GM12875 (cell line): Measurements from ENCODE around the gene VWA5A.
A peak's percentile ranks its signal among the peaks of the same experiment; 100 is the strongest.

Source experiments
- H3K4me3 ChIP-seq: one replicate; pipeline ENCODE4 v1.5.1; 2011; ENCODE audit warnings: low read depth, low read length, control low read depth
- CTCF ChIP-seq: IDR thresholded peaks from 2 replicates; pipeline ENCODE4 v1.5.1; 2011; ENCODE audit warnings: low read depth, mild to moderate bottlenecking, control low read depth, inconsistent platforms, low read length, moderate library complexity, borderline replicate concordance; ENCODE audit not compliant: insufficient read depth

Gene VWA5A

GRCh38 chr11:124074554-124074953 lies 40.7 kb upstream of the VWA5A start:
- TF ChIP-seq CTCF = no peak
- no peak overlapping the region for H3K4me3 ChIP-seq

DNA sequence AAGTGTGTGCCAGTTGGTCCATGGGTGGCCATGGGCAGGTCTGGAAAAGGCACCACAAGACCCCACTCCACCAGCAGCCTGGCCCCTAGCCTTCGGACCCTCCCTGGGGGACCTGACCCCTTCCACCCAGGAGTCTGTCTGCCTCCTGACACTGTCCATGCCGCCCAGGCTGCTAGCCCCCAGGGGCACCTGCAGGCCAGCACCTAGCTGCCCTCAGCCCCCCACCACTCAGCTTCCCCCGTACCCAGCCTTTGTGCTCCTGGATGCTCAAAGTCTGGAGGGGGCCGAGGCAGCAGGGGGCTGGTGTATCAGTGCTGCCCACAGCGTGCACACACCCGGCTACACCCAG lies 39.8 kb upstream of the VWA5A start:
- H3K4me3 ChIP-seq = no peak overlapping the region
- TF ChIP-seq CTCF = no peak

- H3K4me3 ChIP-seq = peak overlapping the region; percentile 28
- TF ChIP-seq CTCF = no peak
Observed at GRCh38 chr11:124075841-124076651, 39.2 kb upstream of the VWA5A start.

GRCh38 chr11:124077266-124077665 lies 38.0 kb upstream of the VWA5A start:
- no peak overlapping the region for H3K4me3 ChIP-seq
- TF ChIP-seq CTCF = no peak

- TF ChIP-seq CTCF = no peak
- H3K4me3 ChIP-seq = no peak overlapping the region
Observed at GRCh38 chr11:124078591-124078990, 36.7 kb upstream of the VWA5A start.

DNA sequence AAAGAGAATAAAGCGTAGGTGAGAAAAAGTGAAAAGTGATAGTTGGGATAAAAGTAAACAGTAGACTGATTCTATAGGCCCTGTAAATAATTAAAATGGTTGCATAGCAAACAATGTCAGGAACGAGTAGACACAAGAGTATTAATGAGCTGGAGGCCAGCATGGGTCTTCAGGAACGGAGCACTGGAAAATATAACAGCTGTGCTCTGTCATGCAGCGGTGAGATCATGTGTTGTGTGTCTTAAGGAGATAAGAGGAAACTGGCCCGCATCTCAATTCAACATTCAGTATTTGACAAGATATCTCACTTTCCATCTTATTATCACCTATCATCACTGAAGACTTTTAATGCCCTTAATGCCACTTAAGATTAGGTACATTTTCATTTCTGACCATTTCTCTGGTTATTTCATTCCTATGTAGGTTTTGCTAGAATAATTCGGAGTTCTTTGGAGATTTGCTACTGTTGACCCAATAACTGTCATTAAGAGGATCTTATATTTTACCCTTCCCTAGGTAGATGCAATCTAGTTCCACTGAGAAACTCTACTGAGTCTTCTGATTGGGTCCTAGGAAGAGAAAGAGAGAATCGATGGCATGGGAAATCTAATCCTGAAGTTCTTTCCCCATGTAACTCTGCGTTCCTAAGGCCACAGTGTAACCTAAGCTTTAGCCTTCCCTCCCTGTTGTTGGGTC lies 35.5 kb upstream of the VWA5A start:
- no peak overlapping the region for H3K4me3 ChIP-seq
- no peak for TF ChIP-seq CTCF
